ENCODE data around the gene LNX1.

LNX1 gene

DNA sequence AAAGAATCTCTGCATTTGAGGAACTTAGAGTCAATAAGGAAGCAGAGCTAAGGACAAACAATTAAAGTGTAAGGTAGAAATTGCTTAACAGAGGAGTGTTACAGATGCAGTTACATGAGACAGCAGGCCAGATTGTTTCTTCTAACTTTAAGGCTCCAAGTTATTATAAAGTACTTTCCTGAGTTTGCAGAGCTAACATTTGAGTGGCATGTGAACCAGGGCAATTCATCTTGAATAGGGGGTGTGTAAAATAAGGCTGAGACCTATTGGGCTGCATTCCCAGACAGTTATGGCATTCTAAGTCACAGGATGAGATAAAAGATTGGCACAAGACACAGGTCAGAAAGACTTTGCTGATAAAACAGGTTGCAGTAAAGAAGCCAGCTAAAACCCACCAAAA, 7.6 kb upstream of the LNX1 start:
- DNase-seq: no peak

DNA sequence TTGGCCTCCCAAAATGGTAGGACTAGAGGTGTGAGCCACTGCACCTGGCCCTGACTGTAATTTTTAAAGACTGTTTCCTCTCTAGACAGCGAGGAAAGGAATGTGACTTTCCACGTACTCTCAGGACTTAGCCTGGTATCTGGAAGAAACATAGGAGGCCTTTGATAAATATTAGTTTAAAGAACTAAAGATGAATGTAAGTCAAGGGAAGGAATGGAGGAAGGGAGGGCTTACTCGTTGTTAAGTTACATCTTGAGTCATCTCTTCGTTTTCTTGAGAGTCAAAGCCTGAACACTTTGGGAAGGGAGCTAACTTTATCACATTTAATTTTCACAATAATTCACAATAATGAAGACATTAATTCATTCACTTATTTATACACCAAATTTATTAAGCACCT, 7.2 kb upstream of the LNX1 start:
- no peak for DNase-seq

DNA sequence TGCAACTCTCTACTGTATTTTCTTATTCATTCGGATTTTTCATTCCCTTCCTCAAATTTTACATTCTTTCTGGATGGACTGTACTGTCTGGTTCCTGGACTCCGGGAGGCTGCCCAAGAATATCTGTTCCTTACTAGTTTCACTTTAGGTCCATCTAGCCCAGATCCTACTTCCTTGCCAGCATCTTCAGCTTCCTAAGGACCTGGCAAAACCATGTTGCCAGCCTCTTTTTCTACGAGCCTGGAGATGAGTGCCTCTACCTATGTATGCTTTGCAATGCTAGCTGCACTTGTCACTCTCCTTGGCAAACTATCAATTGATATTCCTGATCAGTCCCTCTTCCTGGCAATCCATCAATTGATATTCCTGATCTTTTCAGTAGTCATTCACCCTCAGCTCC, 5.6 kb upstream of the LNX1 start:
- DNase-seq: no peak

DNA sequence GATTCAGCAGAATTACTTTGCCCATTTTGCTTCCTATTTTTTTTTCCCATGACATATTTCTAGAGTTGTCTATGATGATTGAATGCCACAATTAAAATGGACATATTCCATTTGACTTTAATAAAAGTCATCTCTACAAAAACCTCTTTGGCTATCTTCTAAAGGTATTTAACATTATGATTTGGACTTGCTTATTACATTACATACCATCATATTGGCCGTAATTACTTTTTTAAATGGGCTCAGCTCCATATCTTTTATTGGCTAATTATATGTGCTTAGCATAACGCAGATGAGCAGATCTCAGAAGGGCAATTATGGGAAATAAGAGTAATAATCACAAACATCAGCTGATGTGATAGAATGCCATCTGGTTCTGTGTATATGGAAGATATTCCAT, 4.5 kb upstream of the LNX1 start:
- no peak for DNase-seq

DNA sequence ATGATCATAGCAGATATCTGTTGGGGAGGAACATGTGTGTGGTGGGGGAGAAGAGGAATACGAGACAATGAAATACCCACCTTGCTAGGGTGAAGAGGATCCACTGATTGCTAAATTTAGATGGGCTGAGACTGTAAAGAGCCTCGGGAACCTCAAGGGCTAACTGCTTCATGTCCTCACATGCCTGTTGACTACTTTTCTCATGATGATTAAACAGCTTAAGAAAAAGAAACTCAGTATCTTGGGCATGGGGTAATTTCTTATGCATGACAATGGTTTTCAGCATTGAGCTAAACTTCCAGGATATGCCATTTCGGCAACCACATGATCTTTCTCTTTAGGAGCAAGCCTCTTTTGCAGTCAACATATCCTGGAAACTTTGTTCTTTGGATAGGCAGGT, 3.9 kb upstream of the LNX1 start:
- no peak for DNase-seq

DNA sequence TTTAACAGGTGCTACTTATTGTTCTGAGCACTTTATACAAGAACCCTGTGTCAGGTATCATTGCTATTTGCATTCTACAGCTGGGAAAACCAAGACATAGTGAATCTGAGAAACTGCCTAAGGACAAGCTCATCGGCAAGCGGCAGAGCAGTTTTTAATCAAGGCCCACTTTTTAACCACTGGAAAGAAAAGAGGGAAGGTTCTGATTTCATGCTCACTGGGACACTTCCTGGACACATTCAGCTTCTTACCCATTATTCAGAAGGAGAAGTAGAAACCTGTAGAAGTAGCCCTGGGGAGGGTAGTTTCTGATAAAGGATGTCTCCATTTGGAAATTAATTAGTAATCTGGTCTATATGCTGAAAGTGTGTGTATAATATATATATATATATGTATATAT, 2.5 kb upstream of the LNX1 start:
- no peak for DNase-seq

DNA sequence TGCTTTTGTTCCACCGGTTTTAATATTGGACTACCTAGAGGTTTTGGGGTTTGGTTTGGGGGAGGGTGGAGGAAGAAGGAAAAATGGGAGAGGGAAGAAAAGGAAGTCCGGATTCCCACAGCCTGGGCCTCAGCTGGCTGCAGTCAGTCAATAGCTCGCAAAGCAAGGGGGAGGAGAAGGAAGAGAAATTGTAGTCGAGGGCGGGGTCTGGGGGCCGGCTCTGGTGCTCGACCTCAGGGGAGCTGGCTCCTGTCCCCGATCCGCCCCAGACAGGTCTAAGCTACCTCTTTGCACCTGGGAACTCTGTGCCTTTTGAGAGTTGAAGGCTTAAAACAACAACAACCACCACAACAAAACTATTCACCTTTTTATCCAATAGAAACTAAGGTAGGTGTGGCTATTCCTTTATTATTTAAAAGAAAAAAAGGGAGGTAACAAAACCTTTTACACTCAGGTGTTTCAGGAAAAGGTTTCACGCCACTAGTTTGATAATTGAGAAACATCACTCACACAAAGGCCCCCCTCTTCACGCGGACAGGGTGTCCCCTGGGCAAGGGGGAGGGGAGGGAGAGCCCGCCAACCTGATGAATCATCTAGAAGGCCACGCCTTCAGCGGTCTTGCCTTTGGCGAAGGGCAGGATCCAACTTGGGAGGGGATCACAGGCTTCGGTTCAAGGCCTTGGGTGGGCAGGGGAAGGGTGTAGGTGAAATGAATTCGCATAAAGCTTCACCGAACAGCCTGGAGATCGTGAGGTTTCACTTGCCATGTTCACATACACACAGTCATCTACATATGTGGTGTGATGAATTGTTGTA, 1.6 kb upstream of the LNX1 start:
- DNase-seq: peak; percentile 16

DNA sequence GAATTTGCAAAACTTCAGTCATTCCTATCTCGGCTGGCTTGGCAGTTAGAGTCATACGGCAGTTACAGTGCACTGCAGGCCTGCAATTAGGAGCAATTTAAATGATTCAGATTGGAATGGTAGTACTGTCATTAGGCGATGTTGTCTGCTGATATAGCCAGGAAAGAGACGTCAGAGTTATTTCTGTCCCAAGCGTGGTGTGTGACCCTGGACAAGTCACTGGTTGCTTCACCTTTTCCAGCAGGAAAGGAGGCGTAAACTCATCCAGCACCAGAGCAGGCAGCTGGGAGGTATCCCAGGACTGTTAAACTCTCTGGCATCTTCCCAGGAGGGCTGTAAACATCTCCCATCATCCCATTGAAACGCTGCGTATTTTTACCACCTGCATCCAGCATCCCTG, 836 bp upstream of the LNX1 start:
- DNase-seq: peak; percentile 5

DNA sequence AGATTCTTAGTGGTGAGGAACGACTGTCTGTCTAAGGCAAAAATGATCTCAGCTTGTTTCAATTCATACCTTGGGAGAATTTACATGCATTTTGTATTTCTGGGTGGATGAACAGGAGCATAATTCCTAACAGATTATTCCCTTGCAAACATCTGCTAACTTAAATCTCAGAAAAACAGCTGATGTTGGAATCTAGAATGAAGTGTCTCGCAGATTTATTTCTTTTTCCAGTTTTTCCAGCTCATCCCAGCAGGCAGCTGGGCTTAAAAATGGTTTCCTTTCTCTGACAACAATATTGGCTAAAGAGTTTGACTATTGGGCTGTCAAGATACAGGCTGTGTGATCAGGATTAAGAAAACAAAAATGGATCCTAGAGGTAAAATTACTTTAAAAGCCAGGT, 1.1 kb downstream of the LNX1 start:
- no peak for DNase-seq

DNA sequence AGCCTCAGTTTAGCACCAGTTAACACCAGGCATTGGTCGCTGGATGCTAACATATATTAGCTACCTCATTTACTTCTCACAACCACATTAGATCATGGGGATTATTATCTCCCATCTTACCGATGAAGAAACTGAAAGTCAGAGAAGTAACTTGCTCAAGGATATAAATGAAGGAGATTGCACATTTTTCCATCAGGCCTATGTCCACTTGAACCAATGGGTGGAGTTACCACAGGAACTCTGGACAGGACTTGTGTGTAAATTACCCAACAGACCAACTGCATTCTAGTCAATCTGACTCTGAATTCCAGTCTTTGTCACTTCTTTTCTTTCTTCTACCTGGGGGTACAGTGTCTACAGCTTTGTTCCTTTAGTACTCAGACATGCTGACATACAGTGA, 1.8 kb downstream of the LNX1 start:
- DNase-seq: no peak

DNA sequence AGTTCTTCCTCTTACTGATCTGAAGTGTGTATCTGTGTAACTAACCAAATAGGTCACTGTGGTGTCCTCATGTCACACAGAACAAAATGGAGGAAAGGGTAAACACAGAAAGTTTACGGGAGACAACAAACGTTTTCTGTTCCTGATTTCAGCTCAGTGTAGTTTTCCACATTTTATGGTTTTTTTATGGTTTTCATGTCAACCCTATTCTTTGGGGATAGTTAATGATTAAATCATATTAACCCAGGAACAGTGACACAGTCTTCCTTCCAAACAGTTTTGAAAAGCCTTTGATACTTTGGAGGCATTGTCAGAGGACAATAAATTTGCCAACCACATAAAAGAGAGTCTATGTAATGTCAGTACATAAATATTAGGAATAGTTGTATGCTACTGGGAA, 4.2 kb downstream of the LNX1 start:
- no peak for DNase-seq

DNA sequence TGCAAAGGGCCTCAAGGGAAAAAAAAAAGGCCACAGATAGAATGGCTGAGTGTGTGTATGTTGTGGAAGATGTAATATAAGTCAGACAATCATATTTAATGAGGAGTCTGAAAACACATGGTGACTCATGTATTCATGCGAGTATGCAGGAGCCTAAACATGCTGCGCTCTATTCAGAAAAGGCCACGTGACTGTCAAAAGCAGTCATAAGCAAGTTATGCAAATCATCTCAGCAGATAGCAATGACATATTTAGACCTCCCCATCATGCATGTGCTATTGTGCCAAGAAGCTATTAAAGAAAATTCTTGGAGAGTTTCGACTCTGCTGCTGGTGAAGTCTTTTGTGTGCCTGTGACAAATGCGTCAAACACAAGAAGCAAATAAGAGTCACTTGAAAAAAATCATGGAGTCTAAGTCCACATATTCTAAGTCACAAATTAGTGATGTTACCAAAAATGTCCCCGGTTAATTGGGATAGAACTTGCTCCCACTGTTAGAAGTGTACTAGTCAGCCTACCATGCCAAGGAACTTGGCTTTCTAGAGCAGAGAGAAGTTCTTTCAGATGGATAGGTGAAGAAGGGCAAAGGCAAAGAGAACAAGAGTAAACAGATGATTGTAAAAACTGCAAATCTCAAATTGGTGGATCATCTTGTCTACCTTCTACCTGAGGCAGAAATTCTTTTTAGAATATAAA, 5.0 kb downstream of the LNX1 start:
- DNase-seq: no peak

DNA sequence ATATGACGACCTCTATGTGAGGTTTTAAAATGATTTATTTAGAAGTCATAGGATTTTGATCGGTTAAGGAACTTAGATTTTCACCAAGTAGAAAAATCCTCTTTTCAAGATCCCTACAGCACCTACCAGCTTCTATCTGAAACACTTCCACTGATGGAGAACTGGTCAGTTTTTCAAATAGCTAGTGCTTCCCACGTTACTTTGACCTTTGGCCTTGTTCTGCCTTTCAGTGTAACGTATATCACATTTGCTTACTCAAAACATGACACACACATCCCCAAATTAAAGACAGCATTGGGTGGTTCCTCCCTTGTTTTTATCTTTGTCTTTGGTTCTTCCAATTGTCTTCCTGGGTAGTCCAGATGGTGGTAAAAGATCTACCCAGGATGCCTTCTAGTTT, 6.6 kb downstream of the LNX1 start:
- DNase-seq: no peak

DNA sequence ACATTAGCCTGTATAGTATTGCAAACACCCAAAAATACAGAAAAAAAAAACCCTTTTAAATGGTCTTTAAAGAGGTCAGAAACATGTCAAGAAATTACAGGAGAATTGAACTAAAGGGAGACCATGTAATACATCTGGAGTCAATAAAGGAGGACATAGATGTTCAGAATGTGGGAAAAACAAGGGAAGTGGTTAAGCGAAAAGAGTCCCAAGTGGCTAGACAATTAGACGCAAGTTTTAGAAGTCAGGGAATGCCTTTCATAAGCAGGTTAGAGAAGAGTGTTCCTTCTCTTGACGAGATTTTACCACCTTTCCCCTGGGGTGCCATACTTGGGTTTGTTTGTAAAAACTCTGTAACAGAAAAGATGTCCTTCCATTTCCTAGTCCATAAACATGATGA, 7.8 kb downstream of the LNX1 start:
- DNase-seq: no peak

DNA sequence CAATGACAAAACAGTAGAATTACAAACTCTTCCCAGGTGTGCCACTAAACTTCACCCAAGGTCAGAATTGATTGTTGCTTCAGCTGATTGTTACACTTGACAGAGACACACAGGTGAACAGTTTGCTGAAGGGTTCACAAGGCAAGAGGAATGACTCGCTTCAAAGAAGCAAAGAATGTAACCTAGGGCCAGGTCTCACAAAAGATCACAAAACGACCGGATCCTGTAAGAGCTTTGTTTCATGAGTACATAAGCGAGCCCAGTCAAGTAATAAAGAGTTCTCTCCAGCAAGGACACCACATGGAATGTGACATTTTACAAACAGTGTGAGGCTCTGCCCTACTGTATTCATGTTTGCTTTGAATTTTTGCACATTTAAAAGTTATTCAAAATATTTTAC, 9.1 kb downstream of the LNX1 start:
- DNase-seq: no peak

DNA sequence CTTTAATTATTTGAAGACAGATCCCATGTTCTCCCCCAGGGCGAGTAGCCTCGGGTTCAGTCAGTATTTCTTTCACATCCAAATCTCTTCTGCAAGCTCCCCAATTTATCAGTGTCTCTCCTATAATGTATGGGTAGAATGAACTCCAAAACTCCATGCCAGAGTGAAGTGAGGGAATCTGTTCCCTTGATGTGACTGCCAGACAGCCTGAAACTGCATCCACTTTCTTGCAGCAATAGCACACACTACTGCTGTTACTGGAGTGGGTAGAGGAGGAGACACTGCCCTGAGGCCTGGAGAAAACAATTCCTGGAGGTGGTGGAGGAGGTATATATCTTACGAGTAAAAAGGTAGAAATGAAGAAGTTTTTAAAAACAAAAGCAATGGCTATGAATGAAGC, 11.0 kb downstream of the LNX1 start:
- no peak for DNase-seq

DNA sequence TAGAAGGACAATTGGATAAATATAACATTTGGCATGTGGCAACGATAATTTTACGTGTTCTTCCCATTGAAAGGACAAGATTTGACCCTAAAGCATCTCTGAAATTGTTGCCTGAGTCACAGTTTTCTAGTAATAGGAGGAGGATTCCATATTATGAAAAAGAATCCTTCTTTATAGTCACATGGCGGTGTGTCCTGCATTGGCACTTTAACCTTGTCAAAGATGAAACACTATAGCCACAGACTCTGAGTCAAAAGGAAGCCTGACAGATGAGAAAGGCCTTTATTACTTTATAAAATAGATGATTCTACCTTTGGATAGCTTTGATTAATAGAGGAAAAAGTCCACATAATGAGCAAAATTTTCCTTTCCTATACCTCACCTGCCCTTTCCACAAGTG, 11.5 kb downstream of the LNX1 start:
- no peak for DNase-seq

DNA sequence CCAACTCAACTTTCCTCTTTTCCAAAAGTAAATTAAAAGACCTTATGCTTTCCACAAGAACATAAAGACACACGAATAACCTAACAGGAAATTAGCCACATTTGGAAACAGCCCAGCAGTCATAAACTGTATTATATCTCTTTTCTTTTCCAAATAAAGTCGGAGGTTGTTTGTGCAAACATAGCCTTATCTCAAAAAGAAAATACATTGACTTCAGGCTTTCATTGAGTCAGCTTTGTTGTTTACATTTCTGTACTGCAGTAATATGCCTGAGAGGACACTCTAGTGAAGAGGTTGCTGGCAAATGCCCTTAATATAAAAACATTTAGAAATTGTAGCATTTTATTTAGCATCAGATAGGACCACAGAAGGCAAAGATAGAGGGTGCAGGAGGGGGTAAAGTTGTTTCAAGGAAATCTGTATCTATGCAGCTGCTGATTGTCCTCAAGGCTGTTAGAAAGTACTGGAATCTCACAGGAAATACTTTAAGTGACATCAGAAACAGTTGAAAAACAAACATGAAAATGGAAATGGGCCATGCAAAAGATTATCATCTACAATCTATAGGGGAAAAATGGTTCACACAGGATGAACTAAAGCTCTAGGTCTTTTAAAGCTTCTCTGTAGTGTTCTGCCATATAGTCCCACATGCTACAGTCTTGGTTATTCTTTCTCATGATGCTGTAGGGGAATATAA, 14.5 kb downstream of the LNX1 start:
- no peak for DNase-seq

DNA sequence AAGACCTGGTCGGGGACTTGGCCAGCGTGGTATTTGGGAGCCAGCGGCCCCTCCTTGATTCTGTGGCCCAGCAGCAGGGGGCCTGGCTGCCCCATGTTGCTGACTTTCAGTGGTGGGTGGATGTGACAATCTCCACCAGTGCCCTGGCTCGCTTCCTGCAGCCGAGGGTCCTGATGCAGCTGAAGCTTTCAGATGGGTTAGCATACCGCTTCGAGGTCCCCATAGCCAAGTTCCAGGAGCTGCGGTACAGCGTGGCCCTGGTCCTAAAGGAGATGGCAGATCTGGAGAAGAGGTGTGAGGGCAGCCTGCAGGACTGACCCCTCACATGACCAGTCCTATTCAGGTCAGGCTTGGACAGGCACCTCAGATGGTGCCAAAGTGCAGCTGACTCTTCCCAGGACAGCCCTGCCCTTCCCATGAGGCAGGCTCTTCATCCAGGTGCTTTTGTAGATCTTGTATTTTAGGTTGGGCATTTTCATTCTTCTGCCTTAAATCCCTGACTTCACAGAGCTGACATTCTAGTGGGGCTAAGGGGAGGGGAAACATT, 15.1 kb downstream of the LNX1 start:
- no peak for DNase-seq

DNA sequence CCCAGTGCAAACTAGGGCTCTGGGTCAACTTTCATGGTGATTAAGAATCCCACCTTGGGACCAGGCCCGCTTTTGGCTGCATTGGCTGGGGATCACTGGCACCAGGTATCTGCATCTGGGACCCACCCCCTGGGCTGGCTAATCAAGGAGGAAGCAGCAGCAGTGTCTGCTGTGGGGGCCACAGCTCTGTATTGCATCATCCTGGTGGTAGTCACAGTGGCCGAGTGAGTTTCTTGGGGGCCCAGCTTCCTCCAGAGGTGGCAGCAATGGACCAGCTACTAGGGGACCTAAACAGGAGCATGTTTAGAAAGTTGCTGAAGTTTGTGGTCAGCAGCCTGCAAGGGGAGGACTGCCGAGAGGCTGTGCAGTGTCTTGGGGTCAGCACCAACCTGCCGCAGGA, 15.7 kb downstream of the LNX1 start:
- no peak for DNase-seq

DNA sequence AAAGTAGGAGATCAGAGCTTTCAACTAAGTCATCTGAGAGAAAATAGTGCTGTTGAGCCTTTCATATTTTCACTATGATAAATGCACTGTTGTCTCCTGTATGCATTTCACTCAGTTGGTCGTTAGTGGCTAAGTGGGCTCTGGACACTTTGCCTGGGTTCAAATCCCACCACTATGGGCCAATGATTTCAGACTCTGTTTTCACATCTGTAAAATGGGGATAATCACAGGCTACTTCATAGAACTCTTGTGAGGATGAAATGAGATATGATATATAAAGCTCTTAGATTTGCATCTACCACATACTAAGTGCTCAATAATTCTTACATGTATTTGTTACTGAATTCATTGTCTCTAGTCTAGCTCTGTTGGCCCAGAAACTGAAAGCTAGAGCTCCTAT, 16.8 kb downstream of the LNX1 start:
- no peak for DNase-seq

DNA sequence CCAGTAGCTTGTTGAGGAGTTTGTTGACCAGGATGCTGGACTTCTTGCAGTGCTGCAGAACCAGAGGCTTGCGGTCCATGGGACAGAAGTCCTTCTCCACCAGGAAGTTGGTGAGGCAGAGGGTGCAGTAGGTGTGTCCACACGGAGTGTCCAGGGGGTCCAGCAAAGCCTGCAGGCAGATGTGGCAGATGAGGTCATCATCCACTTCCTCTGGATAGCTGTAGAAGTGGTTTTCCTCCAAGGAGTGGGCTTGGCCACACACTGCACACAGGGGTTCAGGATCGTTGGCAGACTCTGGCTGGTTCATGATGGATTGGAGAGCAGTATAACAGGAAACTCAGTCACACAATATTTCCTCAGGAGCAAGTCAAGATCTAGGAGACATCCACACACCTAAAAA, 17.6 kb downstream of the LNX1 start:
- no peak for DNase-seq

DNA sequence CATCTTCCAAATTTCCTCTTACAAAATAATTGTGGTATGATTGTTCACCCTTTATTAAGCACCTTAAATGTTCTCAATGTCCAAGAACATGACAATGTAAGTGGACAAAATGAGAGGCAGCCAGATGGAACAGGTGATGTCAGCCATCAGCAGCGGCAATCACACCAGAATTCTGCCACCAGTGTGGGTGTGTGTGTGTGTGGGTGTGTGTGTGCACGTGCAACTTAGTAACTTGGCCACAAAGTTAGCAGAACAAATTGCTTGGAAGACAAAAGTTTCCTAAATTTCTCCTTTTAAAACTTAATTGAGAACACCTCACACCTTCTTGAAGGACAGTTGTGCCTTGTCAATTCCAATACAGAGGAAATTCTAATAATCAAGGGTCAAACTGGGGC, 18.7 kb downstream of the LNX1 start:
- no peak for DNase-seq
